IPS-18a (cell line): Measurements from ENCODE around the gene USP9X.
A peak's percentile ranks its signal among the peaks of the same experiment; 100 is the strongest.
"Not testable (repeated sequence)": the region's sequence is repeated elsewhere in the genome, so short reads cannot be mapped to it uniquely, and the experiment has no call there.

Experiments used
- H3K27ac ChIP-seq: one replicate; pipeline ENCODE4 v1.5.1; 2013; ENCODE audit warnings: low read length
- H3K27me3 ChIP-seq: one replicate; pipeline ENCODE4 v1.6.1; 2013; ENCODE audit warnings: mild to moderate bottlenecking, low read length; ENCODE audit not compliant: control insufficient read depth, insufficient read depth
- H3K36me3 ChIP-seq: one replicate; pipeline ENCODE4 v1.6.1; 2013; ENCODE audit warnings: low read depth, low read length; ENCODE audit not compliant: control insufficient read depth
- H3K4me1 ChIP-seq: one replicate; pipeline ENCODE4 v1.6.1; 2013; ENCODE audit warnings: low read depth, low read length; ENCODE audit not compliant: control insufficient read depth
- H3K4me3 ChIP-seq: one replicate; pipeline ENCODE4 v1.5.1; 2013; ENCODE audit warnings: low read length
- H3K9ac ChIP-seq: one replicate; pipeline ENCODE4 v1.6.1; 2013; ENCODE audit warnings: mild to moderate bottlenecking, low read length, moderate library complexity
- H3K9me3 ChIP-seq: one replicate; pipeline ENCODE4 v1.6.1; 2013; ENCODE audit warnings: low read depth, low read length; ENCODE audit not compliant: control insufficient read depth

The USP9X gene

GRCh38 chrX:41087201-41087600 is 2.0 kb downstream of the USP9X start:
- Histone ChIP-seq H3K4me3 (peak overlapping the region; percentile 74), H3K4me1 (no peaks in the 10 kb centered on the region), H3K27me3 (no peaks in the 10 kb centered on the region), H3K9me3 (no peaks in the 10 kb centered on the region), H3K36me3 (peaks cover 16% of the 10 kb centered on the region), H3K27ac (no peak overlapping the region), H3K9ac (peak overlapping the region; percentile 63)

DNA sequence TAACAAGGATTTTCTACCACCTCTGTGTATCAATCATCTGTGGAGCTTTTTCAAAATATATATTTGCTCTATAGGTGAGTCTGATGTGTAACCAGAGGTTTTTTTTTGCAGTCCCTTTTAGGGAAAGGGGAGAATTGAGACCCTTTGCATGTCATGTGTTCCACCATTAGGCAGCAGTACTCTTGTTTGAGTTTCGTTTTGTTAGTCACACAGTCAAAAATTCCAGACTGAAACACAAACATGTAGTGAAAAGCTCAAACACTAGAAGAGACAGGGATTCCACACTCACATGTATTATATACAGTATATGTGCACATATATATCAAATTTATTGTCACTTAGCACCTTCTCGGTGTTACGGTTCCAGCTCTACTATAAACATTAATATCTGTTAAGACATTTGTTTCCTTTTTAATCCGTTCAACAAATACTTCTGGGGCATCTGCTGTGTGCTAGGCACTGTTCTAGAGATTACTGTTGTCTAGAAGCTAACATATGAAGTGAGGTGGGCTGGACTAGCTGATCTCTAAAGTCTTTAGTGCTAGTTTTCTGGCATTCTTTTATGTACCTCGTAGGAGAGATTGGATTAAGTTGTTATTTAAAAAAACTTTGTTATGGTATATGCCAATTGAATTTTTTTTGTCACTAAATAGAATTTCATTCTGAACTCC is 5.5 kb downstream of the USP9X start:
- H3K36me3 ChIP-seq: peaks cover 16% of the 10 kb centered on the region
- H3K9me3 ChIP-seq: no peaks in the 10 kb centered on the region
- no peaks in the 10 kb centered on the region for H3K27me3 ChIP-seq
- H3K4me1 ChIP-seq: peaks cover 8% of the 10 kb centered on the region
- H3K9ac ChIP-seq: no peak overlapping the region
- H3K27ac ChIP-seq: no peak overlapping the region
- peak overlapping the region; percentile 74 for H3K4me3 ChIP-seq

GRCh38 chrX:41092776-41093175 is 7.5 kb downstream of the USP9X start:
- Histone ChIP-seq H3K9me3 (no peaks in the 10 kb centered on the region), H3K4me3 (no peak overlapping the region), H3K4me1 (peaks cover 13% of the 10 kb centered on the region), H3K9ac (no peak overlapping the region), H3K36me3 (peaks cover 14% of the 10 kb centered on the region), H3K27me3 (no peaks in the 10 kb centered on the region), H3K27ac (no peak overlapping the region)

GRCh38 chrX:41095174-41095573 is 9.9 kb downstream of the USP9X start:
- Histone ChIP-seq H3K36me3 (peaks cover 7% of the 10 kb centered on the region), H3K9me3 (no peaks in the 10 kb centered on the region), H3K9ac (no peak overlapping the region), H3K27ac (no peak overlapping the region), H3K27me3 (no peaks in the 10 kb centered on the region), H3K4me3 (peak overlapping the region; percentile 23), H3K4me1 (peaks cover 13% of the 10 kb centered on the region)

DNA sequence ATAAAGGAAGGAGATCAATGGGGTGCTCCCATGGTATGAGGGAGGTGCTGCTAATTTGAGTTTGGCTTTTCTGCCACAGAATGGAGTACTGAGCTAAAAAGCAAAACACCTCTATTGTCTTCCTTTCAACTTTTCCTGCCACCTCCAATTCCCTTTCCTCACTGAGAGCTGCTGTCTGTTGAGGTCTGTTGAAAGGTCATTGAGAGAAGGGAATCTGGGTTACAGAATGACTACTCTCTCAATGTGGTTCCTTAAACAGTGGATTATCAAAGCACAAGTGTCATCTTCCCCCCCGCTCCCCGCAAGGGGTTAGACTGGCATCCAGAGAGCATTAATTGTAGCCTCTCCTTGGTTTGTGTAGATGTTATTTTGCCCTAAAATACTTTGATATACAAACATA is 10.7 kb downstream of the USP9X start:
- Histone ChIP-seq H3K4me1 (peaks cover 13% of the 10 kb centered on the region), H3K4me3 (peak overlapping the region; percentile 19), H3K9me3 (no peaks in the 10 kb centered on the region), H3K27ac (no peak overlapping the region), H3K27me3 (no peaks in the 10 kb centered on the region), H3K36me3 (peaks cover 7% of the 10 kb centered on the region), H3K9ac (no peak overlapping the region)

GRCh38 chrX:41096339-41096955 is 11.2 kb downstream of the USP9X start:
- H3K27ac ChIP-seq: no peak overlapping the region
- H3K4me3 ChIP-seq: peak overlapping the region; percentile 19
- peaks cover 13% of the 10 kb centered on the region for H3K4me1 ChIP-seq
- H3K9me3 ChIP-seq: no peaks in the 10 kb centered on the region
- no peak overlapping the region for H3K9ac ChIP-seq
- H3K27me3 ChIP-seq: no peaks in the 10 kb centered on the region
- peaks cover 5% of the 10 kb centered on the region for H3K36me3 ChIP-seq

- Histone ChIP-seq H3K9me3 (no peaks in the 10 kb centered on the region), H3K36me3 (peaks cover 3% of the 10 kb centered on the region), H3K4me3 (no peak overlapping the region), H3K27me3 (no peaks in the 10 kb centered on the region), H3K9ac (no peak overlapping the region), H3K4me1 (peaks cover 13% of the 10 kb centered on the region), H3K27ac (no peak overlapping the region)
Measured at GRCh38 chrX:41097326-41097725, 12.1 kb downstream of the USP9X start.

DNA sequence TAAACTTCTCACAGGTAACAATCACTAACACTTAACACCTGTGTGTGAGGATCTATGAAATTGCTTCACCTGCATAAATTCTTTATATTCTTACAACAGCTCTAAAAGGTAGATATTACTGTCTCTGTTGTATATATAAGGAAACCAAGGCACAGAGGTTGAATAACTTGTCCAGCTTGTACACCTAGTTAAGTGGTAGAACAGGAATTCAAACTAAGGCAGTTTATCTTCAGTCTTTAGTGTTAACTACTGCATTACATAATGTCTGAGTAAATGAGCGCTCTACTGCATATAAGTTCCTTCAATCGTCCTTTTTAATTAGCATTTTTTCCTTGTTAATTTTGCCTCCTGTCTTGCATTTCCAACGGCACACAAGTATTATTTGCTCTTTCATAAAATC is 15.0 kb downstream of the USP9X start:
- Histone ChIP-seq H3K4me3 (no peak overlapping the region), H3K27me3 (no peaks in the 10 kb centered on the region), H3K36me3 (peaks cover 3% of the 10 kb centered on the region), H3K9ac (no peak overlapping the region), H3K9me3 (no peaks in the 10 kb centered on the region), H3K4me1 (peaks cover 10% of the 10 kb centered on the region), H3K27ac (no peak overlapping the region)

DNA sequence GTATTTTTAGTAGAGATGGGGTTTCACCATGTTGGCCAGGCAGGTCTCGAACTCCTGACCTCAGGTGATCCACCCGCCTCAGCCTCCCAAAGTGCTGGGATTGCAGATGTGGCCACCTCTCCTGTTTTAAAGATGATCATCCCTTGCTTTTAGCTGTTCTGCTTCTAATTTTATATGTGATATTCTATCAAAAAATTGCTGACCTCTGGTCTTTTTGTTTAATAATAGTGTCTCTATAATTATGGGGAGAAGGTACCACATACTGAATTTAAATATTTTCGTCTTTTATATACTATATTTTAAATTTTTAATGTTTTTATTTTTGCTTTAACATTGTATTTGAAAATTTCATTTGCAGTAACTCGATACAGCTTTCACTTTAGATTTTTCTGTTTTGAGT is 15.6 kb downstream of the USP9X start:
- Histone ChIP-seq H3K4me3 (no peak overlapping the region), H3K4me1 (peaks cover 9% of the 10 kb centered on the region), H3K9ac (no peak overlapping the region), H3K27ac (no peak overlapping the region), H3K36me3 (peaks cover 3% of the 10 kb centered on the region), H3K9me3 (no peaks in the 10 kb centered on the region), H3K27me3 (no peaks in the 10 kb centered on the region)

DNA sequence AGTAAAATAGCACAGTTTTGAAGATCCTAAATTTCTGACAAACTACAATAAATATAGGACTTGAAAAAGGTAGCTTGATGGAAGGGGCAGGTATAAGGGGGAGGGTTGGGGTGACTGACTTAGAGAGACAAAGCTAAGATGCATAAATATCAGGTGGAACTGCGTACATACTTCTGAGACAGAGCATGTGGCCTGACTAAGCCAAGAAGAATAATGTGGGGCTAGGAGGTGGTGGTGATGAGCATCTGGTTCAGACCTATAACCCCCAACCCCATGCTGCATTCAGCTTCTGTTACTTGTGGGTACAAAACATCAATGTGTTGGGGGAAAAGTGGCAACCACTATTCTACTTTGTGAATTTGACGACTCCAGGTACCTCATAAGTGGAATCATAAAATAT is 19.8 kb downstream of the USP9X start:
- Histone ChIP-seq H3K27me3 (no peaks in the 10 kb centered on the region), H3K9ac (no peak overlapping the region), H3K4me1 (peaks cover 29% of the 10 kb centered on the region), H3K4me3 (no peak overlapping the region), H3K36me3 (no peaks in the 10 kb centered on the region), H3K9me3 (no peaks in the 10 kb centered on the region), H3K27ac (no peak overlapping the region)

DNA sequence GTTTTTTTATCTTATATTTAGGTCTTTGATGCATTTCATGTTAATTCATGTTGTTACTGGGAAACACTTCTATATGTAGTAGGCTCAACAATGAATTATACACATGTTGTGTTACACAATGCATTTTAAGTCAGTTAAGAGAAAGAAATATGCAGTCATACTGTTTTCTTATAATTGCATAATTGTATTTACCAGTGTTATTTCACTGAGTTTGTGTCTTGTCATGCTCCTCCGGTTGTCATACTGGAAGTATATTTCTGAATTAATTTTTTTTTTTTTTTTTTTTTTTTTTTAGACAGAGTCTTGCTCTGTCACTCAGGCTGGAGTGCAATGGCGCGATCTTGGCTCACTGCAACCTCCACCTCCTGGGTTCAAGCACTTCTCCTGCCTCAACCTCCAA is 21.0 kb downstream of the USP9X start:
- H3K27me3 ChIP-seq, H3K9me3 ChIP-seq, H3K27ac ChIP-seq, H3K9ac ChIP-seq, H3K36me3 ChIP-seq, H3K4me3 ChIP-seq: not testable (repeated sequence)
- peaks cover 41% of the 10 kb centered on the region for H3K4me1 ChIP-seq

DNA sequence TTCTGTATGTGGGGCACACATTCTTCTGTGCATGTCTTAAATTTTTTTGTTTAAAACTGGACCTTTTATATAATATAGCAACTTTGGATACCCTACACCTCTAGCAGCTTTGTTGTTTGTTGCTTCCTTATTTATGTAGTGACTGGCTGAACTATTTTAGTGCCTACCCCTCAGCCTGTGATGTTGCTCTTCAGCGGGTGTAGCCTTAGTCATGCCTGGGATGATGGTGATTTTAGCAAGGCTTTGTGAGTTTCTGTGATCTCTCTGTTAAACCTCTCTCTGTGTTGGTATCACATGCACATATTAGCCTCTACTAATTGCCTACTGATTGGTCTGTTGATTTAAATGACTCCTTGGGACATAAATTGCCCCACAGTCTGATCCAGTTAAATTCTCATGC is 22.8 kb downstream of the USP9X start:
- Histone ChIP-seq H3K9me3 (no peaks in the 10 kb centered on the region), H3K4me1 (peaks cover 51% of the 10 kb centered on the region), H3K9ac (peak overlapping the region; percentile 1)

More for the DNA sequence above, 22.8 kb downstream of the USP9X start:
- Histone ChIP-seq H3K36me3 (no peaks in the 10 kb centered on the region), H3K4me3 (peak overlapping the region; percentile 43), H3K27ac (no peak overlapping the region), H3K27me3 (no peaks in the 10 kb centered on the region)
